ENCODE results near the gene DACT1.

DNA sequence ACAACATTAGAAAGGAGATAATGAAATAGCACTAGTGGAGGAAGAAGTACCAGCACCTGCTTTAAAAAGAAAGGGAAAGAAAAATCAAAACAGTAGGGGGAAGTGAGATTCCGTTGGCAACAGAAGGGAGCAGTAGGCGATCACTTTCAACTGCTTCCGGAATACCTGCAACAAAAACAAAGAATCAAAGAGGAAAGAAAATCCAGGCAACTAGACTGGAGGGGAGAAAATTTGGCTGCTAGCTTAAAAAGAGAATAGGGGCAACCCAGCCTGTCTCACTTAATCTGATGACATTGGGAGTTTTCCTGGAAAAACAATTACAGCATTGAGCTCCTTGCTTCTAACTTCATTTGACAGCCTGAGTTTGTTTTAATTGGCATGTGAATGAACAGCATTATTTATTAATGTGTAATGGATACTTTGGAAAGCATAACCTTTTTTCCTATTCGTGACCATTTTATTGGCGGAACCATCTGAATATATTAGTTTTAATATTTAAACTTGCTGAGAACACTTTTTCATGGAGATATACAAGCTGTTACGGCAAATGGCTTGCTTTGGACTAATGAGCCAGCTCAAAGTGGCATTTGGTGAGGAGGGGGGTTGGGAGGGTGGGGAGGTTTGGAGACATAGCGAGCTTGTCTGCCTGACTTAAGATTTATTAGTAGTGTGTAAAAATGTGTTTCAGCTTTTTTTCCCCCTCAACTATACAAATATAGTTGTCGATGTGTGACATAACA is 2.5 kb upstream of the DACT1 start:
- TF ChIP-seq, protein P1, sequence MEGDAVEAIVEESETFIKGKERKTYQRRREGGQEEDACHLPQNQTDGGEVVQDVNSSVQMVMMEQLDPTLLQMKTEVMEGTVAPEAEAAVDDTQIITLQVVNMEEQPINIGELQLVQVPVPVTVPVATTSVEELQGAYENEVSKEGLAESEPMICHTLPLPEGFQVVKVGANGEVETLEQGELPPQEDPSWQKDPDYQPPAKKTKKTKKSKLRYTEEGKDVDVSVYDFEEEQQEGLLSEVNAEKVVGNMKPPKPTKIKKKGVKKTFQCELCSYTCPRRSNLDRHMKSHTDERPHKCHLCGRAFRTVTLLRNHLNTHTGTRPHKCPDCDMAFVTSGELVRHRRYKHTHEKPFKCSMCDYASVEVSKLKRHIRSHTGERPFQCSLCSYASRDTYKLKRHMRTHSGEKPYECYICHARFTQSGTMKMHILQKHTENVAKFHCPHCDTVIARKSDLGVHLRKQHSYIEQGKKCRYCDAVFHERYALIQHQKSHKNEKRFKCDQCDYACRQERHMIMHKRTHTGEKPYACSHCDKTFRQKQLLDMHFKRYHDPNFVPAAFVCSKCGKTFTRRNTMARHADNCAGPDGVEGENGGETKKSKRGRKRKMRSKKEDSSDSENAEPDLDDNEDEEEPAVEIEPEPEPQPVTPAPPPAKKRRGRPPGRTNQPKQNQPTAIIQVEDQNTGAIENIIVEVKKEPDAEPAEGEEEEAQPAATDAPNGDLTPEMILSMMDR (conservative IDR thresholded peaks at IDR 0.05), result no peak
- no peak for TF ChIP-seq EZH2 (IDR thresholded peaks at IDR 0.05; ENCODE audit: low read depth)

All from PC-9 (cell line).